T-cell (primary cell): ENCODE data around the gene CRHBP. TPM values are rescaled to one million over a fixed set of nuclear protein-coding genes. Genes with fewer than 3 reads are reported as not detected.
"Not testable (repeated sequence)": the region's sequence is repeated elsewhere in the genome, so short reads cannot be mapped to it uniquely, and the experiment has no call there.

ENCODE experiments used
- ATAC-seq, 4 experiments: fragments of 200-7000 bp in 3 of 4; fragments of 150-1000 bp in 1 of 4; cut with Tn5 transposase; replicated peaks in 1 of 4; 1 replicate in 3 of 4; 2 replicates in 1 of 4; pipeline ENCODE4 v1.10.0; 2021; ENCODE audit warnings: moderate library complexity in 3 of 4, mild to moderate bottlenecking in 2 of 4, moderate number of reproducible peaks in 1 of 4
- CTCF ChIA-PET, 2 donors: fragments of 300-600 bp; sonication (Branson Sonifier 250); formaldehyde crosslinking; loops; one replicate each; lab custom pipeline; 2022; ENCODE audit warnings: antibody characterized with exemption in 2 of 2; lab: Charles Lee
- POLR2A ChIA-PET, 2 donors: fragments of 300-600 bp; sonication (Branson Sonifier 250); formaldehyde crosslinking; loops; one replicate each; lab custom pipeline; 2022; ENCODE audit warnings: antibody characterized with exemption in 2 of 2; lab: Charles Lee
- DNase-seq, 35 experiments: peaks; one replicate each; pipeline versions ENCODE4 v3.0.0 to v3.0.0-alpha.2; 2013 to 2023
- H3K27ac ChIP-seq: one replicate; pipeline ENCODE4 v1.5.1; 2013; ENCODE audit warnings: low read length
- H3K27me3 ChIP-seq, 2 experiments: replicated peaks in 1 of 2; 1 replicate in 1 of 2; 2 replicates in 1 of 2; pipeline versions ENCODE4 v1.6.1 to v1.7.0; 2013; ENCODE audit warnings: low read length in 1 of 2, mixed read lengths in 1 of 2; ENCODE audit not compliant: control insufficient read depth in 2 of 2, insufficient read depth in 2 of 2; ENCODE audit errors: extremely low read depth in 1 of 2
- H3K36me3 ChIP-seq, 2 donors: 1 replicate in 1 of 2; 2 replicates in 1 of 2; pipeline versions ENCODE4 v1.6.1 to v1.7.0; 2013; ENCODE audit warnings: low read length in 1 of 2; ENCODE audit not compliant: control insufficient read depth in 2 of 2, insufficient read depth in 1 of 2; ENCODE audit errors: extremely low read depth in 1 of 2
- H3K4me1 ChIP-seq, 2 experiments: 1 replicate in 1 of 2; 2 replicates in 1 of 2; pipeline versions ENCODE4 v1.6.1 to v1.7.0; 2013; ENCODE audit warnings: low read length in 2 of 2, mixed read lengths in 1 of 2; ENCODE audit not compliant: insufficient read depth in 2 of 2, control insufficient read depth in 1 of 2; ENCODE audit errors: extremely low read depth in 1 of 2
- H3K4me3 ChIP-seq, 2 donors: 1 replicate in 1 of 2; 2 replicates in 1 of 2; pipeline versions ENCODE4 v1.5.1 to v1.7.0; 2013; ENCODE audit warnings: mild to moderate bottlenecking in 2 of 2, low read length in 1 of 2, moderate library complexity in 1 of 2; ENCODE audit not compliant: control insufficient read depth in 1 of 2; ENCODE audit errors: extremely low read depth in 1 of 2
- H3K9me3 ChIP-seq: 2 replicates; pipeline ENCODE4 v1.7.0; 2013
- H3K27ac Mint-ChIP-seq, 2 donors: one replicate each; pipeline ENCODE4 v1.8.0; 2020 to 2021; ENCODE audit warnings: mild to moderate bottlenecking in 2 of 2, mixed read lengths in 2 of 2
- H3K27me3 Mint-ChIP-seq, 2 donors: one replicate each; pipeline ENCODE4 v1.8.0; 2021 to 2022; ENCODE audit warnings: mixed read lengths in 2 of 2
- H3K36me3 Mint-ChIP-seq: one replicate; pipeline ENCODE4 v1.8.0; 2021; ENCODE audit warnings: mixed read lengths
- H3K4me1 Mint-ChIP-seq, 3 donors: one replicate each; pipeline ENCODE4 v1.8.0; 2020 to 2022; ENCODE audit warnings: mixed read lengths in 3 of 3, mild to moderate bottlenecking in 1 of 3
- H3K4me3 Mint-ChIP-seq, 3 donors: one replicate each; pipeline ENCODE4 v1.8.0; 2020 to 2022; ENCODE audit warnings: mild to moderate bottlenecking in 3 of 3, mixed read lengths in 3 of 3, moderate library complexity in 3 of 3
- H3K9me3 Mint-ChIP-seq, 3 donors: one replicate each; pipeline ENCODE4 v1.8.0; 2020 to 2022; ENCODE audit warnings: mixed read lengths in 3 of 3
- WGBS: methylation state at CpG from one replicate; pipeline ENCODE4 v1.1.5; 2013; ENCODE audit warnings: missing lambda C conversion rate; ENCODE audit not compliant: insufficient coverage; 5-methylcytosine and 5-hydroxymethylcytosine counted together
- total RNA-seq, 35 experiments: library from RNA in 6 of 35; stranded (reverse) in 6 of 35; fragments of 120-200 nt in 1 of 35; gene quantifications; one replicate each; pipeline versions ENCODE4 v1.2.1 to v1.2.4 and lab custom pipeline; 2013 to 2026

Gene CRHBP
- total RNA-seq, 5 donors from 2014 or later (not counting 1 experiment from before 2014, with no cell fraction given) = 0.51 to 1.2 (median 0.93) TPM

DNA sequence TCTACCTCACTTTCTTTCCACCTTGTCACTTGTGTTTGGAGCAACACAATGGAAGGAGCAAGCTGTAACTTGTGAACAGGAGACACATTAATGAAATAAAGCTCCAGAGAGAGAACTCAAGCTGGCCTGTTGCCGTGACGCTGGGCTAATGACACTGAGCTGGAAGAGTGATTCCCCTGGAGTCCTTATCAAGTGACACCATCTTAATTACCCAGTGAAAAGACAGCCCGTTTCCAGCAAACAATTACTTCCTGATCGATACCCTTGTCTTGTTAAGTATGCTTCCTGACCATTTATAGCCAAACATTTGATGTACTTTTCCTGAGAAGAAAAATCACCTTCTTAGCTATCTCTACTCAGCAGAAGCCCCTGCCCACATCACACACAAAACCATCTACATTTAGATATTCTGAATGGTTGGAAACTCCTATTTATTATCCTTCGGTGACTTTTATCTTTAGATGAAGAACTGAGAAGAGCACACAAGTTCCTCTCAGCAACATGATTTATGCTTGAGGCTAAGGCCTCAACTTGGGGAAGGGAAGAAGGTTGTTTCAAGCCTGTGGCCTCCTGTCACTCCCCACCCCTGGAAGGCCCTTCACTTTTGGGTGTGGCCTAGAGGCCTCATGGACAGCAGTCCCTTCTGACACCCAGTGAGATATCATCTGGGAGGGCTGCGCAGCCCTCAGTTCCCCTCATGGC is 34.1 kb downstream of the CRHBP start:
- Mint-ChIP-seq H3K36me3 (no peaks in the 10 kb centered on the region), H3K4me3 (no peak overlapping the region), H3K27me3 (no peaks in the 10 kb centered on the region), H3K27ac (no peak overlapping the region), H3K4me1 (no peaks in the 10 kb centered on the region), H3K9me3 (no peaks in the 10 kb centered on the region)
- no peaks in the 10 kb centered on the region for H3K27me3 ChIP-seq
- ATAC-seq (no peak), DNase-seq (no peak)
- H3K9me3 ChIP-seq = no peaks in the 10 kb centered on the region
- CTCF ChIA-PET = no interaction called here
- H3K4me3 ChIP-seq = no peak overlapping the region
- H3K27ac ChIP-seq = no peak overlapping the region
- 72% methylated on average over 3 of the region's 6 CpGs for WGBS
- H3K4me1 ChIP-seq = no peaks in the 10 kb centered on the region
- POLR2A ChIA-PET = no interaction called here
- H3K36me3 ChIP-seq = no peaks in the 10 kb centered on the region

DNA sequence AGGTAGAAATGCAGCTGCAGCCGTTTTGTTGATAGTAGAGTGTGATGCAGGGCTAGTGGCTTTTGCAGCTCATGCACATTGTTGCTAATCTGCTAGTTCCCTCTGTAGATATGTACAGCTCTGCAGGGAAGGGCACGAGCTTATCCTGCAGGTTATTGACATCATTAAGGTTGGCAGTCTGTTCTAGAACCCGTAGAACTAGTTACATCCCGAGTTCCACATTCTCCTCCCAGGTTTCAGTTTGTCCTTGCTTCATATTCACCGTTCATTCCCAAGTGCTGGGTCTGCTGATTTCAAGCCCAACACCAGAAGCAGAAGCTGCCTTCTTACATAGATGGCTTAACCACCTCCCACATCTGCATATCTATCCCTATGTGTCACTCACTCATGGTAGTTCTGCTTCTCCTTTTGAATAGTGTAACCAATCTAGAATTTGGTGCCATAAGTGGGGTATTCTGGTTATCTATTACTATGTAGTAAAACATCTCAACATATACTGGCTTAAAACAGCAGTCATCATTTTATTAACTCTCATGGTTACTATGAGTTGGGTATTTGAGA is 38.1 kb downstream of the CRHBP start:
- H3K9me3 Mint-ChIP-seq = no peaks in the 10 kb centered on the region
- H3K4me3 ChIP-seq = no peak overlapping the region

DNA sequence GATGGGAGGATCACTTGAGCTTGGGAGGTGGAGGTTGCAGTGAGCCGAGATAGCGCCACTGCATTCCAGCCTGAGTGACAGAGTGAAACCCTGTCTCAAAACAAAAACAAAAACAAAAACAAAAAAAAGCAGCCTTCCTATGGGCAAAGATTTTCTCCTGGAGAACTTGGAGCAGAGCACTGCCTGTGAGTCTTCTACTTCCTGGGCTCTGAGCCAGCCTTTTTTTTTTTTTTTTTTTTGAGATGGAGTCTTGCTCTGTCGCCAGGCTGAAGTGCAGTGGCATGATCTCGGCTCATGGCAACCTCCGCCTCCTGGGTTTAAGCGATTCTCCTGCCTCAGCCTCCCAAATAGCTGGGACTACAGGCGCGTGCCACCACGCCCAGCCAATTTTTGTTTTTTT is 40.6 kb downstream of the CRHBP start:
- CTCF ChIA-PET, H3K9me3 ChIP-seq, H3K27ac ChIP-seq, H3K4me1 ChIP-seq, DNase-seq, H3K36me3 ChIP-seq, H3K27me3 ChIP-seq, H3K9me3 Mint-ChIP-seq, POLR2A ChIA-PET, H3K4me3 ChIP-seq, H3K27ac Mint-ChIP-seq, H3K36me3 Mint-ChIP-seq, ATAC-seq, H3K4me1 Mint-ChIP-seq, H3K4me3 Mint-ChIP-seq: not testable (repeated sequence)
- WGBS = 76% methylated on average over 4 of the region's 9 CpGs
- peaks cover 11 to 13% of the 10 kb centered on the region in 2 donors for H3K27me3 Mint-ChIP-seq

More for the DNA sequence above, 38.1 kb downstream of the CRHBP start:
- Mint-ChIP-seq H3K4me3 (no peak overlapping the region), H3K27me3 (peaks cover 3 to 5% of the 10 kb centered on the region in 2 donors), H3K36me3 (no peaks in the 10 kb centered on the region), H3K4me1 (no peaks in the 10 kb centered on the region), H3K27ac (no peak overlapping the region)
- Histone ChIP-seq H3K27me3 (no peaks in the 10 kb centered on the region), H3K36me3 (no peaks in the 10 kb centered on the region), H3K4me1 (no peaks in the 10 kb centered on the region), H3K9me3 (no peaks in the 10 kb centered on the region), H3K27ac (no peak overlapping the region)
- 70% methylated on average over 4 of the region's 5 CpGs for WGBS
- DNase-seq (no peak), ATAC-seq (no peak)
- POLR2A ChIA-PET = no interaction called here
- CTCF ChIA-PET = no interaction called here

DNA sequence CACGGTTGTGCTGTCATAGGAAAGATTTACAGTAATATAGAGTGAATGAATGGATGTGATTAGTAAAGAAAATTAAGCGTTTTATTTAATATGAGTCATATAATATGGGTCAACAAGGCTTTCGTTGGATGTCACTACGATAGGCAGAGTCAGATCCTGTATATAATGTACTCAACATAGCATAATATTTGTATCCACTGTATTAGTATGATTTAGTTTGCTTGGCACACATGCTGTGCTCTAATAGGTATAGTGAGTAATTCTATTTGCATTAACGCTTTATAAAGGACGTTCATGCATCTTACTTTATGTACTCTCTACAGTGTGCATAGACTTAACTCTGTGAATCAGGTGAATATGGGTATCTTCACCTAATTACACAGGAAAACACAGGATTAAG is 41.5 kb downstream of the CRHBP start:
- H3K9me3 ChIP-seq = no peaks in the 10 kb centered on the region
- ATAC-seq = no peak
- no peaks in the 10 kb centered on the region for H3K27me3 ChIP-seq
- no peak for DNase-seq
- no peaks in the 10 kb centered on the region for H3K36me3 ChIP-seq
- Mint-ChIP-seq H3K27me3 (peaks cover 13 to 16% of the 10 kb centered on the region in 2 donors), H3K4me1 (no peaks in the 10 kb centered on the region), H3K27ac (no peak overlapping the region), H3K9me3 (no peaks in the 10 kb centered on the region), H3K36me3 (no peaks in the 10 kb centered on the region), H3K4me3 (no peak overlapping the region)
- no peaks in the 10 kb centered on the region for H3K4me1 ChIP-seq
- H3K4me3 ChIP-seq = no peak overlapping the region
- ChIA-PET CTCF (interaction anchor here in 1 of 2 donors (0.6 kb wide), 1 partner anchor 1079 kb away, joined by 5 read pairs; no protein-coding TSS in a partner anchor), POLR2A (no interaction called here)
- H3K27ac ChIP-seq = no peak overlapping the region
- no CpG with 5 or more reads among the region's 6 CpGs for WGBS

DNA sequence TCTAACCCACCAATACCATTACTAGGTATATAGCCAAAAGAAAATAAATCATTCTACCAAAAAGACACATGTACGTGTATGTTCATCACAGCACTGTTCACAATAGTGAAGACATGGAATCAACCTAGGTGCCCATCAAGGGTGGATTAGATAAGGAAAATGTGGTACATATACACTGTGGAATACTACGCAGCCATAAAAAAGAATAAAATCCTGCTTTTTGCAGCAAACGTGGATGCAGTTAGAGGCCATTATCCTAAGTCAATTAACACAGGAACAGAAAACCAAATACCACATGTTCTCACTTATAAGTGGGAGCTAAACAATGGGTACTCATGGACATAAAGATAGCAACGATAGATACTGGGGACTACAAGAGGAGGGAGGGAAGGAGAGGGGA is 45.4 kb downstream of the CRHBP start:
- DNase-seq, ATAC-seq, H3K27ac ChIP-seq, H3K27me3 ChIP-seq, H3K9me3 ChIP-seq, H3K36me3 ChIP-seq, H3K27ac Mint-ChIP-seq, POLR2A ChIA-PET, CTCF ChIA-PET, H3K4me3 ChIP-seq, H3K4me1 Mint-ChIP-seq, H3K4me3 Mint-ChIP-seq, H3K36me3 Mint-ChIP-seq, H3K4me1 ChIP-seq, H3K9me3 Mint-ChIP-seq: not testable (repeated sequence)
- H3K27me3 Mint-ChIP-seq = peaks cover 25 to 28% of the 10 kb centered on the region in 2 donors
- whole genome bisulfite sequencing = no CpG with 5 or more reads among the region's 4 CpGs

DNA sequence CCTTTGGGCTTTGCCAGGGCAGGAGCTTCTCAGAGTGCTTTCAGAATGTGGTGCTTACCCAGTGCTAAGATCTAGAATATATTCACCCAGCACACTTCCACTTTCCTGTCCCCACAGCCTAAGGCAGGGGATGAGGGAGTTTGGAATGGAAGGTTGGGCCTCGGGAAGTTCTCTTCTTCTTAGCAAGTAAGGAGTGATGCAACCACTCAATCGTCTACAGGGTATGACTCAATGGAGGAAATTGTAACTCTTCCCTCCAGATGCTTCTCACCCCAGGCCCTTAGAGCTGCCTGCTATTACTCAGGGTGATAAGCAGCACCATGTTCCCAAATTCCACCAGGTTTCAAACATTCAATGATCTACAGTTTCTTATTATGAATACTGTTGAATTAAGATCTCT is 46.6 kb downstream of the CRHBP start:
- Mint-ChIP-seq H3K27ac (no peak overlapping the region), H3K36me3 (no peaks in the 10 kb centered on the region), H3K4me1 (no peaks in the 10 kb centered on the region), H3K9me3 (no peaks in the 10 kb centered on the region), H3K4me3 (no peak overlapping the region), H3K27me3 (peaks cover 28 to 31% of the 10 kb centered on the region in 2 donors)
- WGBS = no CpG with 5 or more reads among the region's 2 CpGs
- Histone ChIP-seq H3K9me3 (no peaks in the 10 kb centered on the region), H3K27ac (no peak overlapping the region), H3K4me1 (no peaks in the 10 kb centered on the region), H3K36me3 (no peaks in the 10 kb centered on the region), H3K4me3 (no peak overlapping the region), H3K27me3 (peaks cover 0 to 3% of the 10 kb centered on the region in 2 experiments)
- ATAC-seq (no peak), DNase-seq (no peak)
- ChIA-PET CTCF (no interaction called here), POLR2A (no interaction called here)
